ENCODE results near the gene HES5.

Gene HES5

DNA sequence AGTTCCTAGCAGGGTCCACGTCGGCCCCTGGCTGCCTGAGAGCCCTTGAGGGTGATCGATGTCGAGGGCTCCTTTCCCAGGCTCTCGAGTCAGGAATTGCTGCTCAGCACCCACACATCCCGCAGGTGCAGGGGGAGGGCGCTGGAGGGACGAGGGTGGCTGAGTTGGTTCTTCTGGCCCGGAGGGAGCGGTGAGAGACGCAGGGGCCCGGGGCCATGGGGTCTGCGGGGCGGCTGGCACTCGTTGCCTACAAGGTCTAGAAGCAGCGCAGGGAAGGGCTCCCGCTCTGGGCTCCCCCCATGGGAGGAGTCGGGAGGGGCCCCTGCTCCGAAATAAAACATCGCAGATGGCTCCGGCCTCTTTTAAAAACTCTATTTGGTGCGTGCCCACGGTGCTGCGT, 21.9 kb downstream of the HES5 start:
- TF ChIP-seq MYC (IDR thresholded peaks at IDR 0.05; ENCODE audit: low read depth, low read length) (no peak), POLR2A (IDR thresholded peaks at IDR 0.05; ENCODE audit: extremely low read depth, insufficient read length) (no peak)
- TF ChIP-seq, protein P1, sequence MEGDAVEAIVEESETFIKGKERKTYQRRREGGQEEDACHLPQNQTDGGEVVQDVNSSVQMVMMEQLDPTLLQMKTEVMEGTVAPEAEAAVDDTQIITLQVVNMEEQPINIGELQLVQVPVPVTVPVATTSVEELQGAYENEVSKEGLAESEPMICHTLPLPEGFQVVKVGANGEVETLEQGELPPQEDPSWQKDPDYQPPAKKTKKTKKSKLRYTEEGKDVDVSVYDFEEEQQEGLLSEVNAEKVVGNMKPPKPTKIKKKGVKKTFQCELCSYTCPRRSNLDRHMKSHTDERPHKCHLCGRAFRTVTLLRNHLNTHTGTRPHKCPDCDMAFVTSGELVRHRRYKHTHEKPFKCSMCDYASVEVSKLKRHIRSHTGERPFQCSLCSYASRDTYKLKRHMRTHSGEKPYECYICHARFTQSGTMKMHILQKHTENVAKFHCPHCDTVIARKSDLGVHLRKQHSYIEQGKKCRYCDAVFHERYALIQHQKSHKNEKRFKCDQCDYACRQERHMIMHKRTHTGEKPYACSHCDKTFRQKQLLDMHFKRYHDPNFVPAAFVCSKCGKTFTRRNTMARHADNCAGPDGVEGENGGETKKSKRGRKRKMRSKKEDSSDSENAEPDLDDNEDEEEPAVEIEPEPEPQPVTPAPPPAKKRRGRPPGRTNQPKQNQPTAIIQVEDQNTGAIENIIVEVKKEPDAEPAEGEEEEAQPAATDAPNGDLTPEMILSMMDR (IDR thresholded peaks at IDR 0.05; ENCODE audit: low read depth, low read length) = no peak
- TF ChIP-seq, protein P2, sequence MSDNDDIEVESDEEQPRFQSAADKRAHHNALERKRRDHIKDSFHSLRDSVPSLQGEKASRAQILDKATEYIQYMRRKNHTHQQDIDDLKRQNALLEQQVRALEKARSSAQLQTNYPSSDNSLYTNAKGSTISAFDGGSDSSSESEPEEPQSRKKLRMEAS (IDR thresholded peaks at IDR 0.05; ENCODE audit: low read depth, low read length) = no peak
- DNase-seq (ENCODE audit: low read depth) = no peak
- H3K4me3 ChIP-seq (ENCODE audit: low read depth, low read length) = no peak overlapping the region

DNA sequence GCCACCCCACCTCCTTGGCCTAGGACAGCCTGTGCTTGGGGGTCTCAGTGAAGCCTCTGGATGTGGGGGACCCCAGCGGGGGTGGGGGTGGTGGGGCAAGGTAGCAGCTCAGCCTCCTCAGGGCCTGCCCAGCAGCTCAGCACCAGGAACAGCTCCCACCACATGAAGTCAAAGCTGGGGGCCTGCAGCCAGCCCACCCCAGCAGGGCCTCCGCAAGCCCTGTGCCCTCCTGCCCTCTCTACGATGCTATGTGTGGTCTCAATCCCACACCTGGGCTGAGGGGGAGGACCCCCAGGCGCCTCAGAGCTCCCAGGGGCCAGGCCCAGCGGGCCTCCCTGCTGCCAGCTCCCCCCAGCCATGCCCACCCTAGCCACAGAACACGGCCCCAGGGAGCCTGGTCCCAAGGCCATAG, 22.3 kb downstream of the HES5 start:
- no peak overlapping the region for H3K4me3 ChIP-seq (ENCODE audit: low read depth, low read length)
- DNase-seq (ENCODE audit: low read depth) = no peak
- TF ChIP-seq, protein P2 (IDR thresholded peaks at IDR 0.05; ENCODE audit: low read depth, low read length) = no peak
- TF ChIP-seq, protein P1 (IDR thresholded peaks at IDR 0.05; ENCODE audit: low read depth, low read length) = no peak
- TF ChIP-seq POLR2A (IDR thresholded peaks at IDR 0.05; ENCODE audit: extremely low read depth, insufficient read length) (no peak), MYC (IDR thresholded peaks at IDR 0.05; ENCODE audit: low read depth, low read length) (no peak)

DNA sequence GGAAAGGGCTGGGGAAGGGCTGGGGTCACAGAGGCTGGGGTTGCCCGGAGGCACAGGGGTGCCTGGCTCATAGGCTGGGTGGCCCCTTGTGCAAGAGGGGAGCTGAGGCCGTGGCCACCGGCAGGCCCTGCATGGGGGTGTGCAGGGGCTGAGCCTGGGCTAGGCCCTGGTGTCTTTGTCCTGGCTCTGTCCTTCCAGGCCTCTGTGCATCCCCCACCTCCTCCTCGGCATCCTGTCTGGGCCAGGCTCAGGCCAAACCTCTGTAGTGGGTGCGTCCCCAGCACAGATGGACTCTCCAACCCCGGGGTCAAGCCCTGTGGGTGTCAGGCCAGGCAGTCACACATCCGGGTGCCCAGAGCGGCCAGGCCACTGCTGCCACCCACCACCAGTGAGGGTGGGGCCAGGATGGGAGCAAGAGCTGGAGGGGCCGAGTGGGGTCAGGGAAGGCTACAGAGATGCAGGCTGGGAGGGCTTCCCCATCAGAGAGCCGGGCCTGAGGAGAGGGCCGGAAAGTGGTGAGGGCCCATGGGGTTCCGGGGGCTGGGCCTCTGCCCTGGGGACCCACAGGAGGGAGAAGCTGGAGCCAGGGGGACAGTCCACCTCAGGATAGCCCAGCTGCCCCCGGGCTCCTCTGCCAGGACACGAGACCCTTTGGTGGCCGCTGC, 23.0 kb downstream of the HES5 start:
- DNase-seq (ENCODE audit: low read depth) = no peak
- no peak for TF ChIP-seq POLR2A (IDR thresholded peaks at IDR 0.05; ENCODE audit: extremely low read depth, insufficient read length)
- TF ChIP-seq, protein P2 (IDR thresholded peaks at IDR 0.05; ENCODE audit: low read depth, low read length) = no peak
- TF ChIP-seq MYC (IDR thresholded peaks at IDR 0.05; ENCODE audit: low read depth, low read length) = no peak
- TF ChIP-seq, protein P1 (IDR thresholded peaks at IDR 0.05; ENCODE audit: low read depth, low read length) = no peak
- H3K4me3 ChIP-seq (ENCODE audit: low read depth, low read length) = no peak overlapping the region

GRCh38 chr1:2506007-2506860, 23.8 kb downstream of the HES5 start:
- TF ChIP-seq, protein P2 (IDR thresholded peaks at IDR 0.05; ENCODE audit: low read depth, low read length) = no peak
- TF ChIP-seq, protein P1 (IDR thresholded peaks at IDR 0.05; ENCODE audit: low read depth, low read length) = no peak
- TF ChIP-seq POLR2A (IDR thresholded peaks at IDR 0.05; ENCODE audit: extremely low read depth, insufficient read length) = no peak
- no peak for TF ChIP-seq MYC (IDR thresholded peaks at IDR 0.05; ENCODE audit: low read depth, low read length)
- DNase-seq (ENCODE audit: low read depth) = peak; percentile 20
- H3K4me3 ChIP-seq (ENCODE audit: low read depth, low read length) = no peak overlapping the region

- no peak for TF ChIP-seq POLR2A (IDR thresholded peaks at IDR 0.05; ENCODE audit: extremely low read depth, insufficient read length)
- TF ChIP-seq, protein P1 (IDR thresholded peaks at IDR 0.05; ENCODE audit: low read depth, low read length) = no peak
- DNase-seq (ENCODE audit: low read depth) = no peak
- no peak overlapping the region for H3K4me3 ChIP-seq (ENCODE audit: low read depth, low read length)
These were observed 24.5 kb downstream of the HES5 start for GRCh38 chr1:2505461-2505994.
